ENCODE measurements around the gene MYH1.

GRCh38 chr17:10549096-10549842, 30.9 kb upstream of the MYH1 start, which contains the start of gene MYH2:
- TF ChIP-seq CTCF (IDR thresholded peaks at IDR 0.05) (no peak), POLR2A (IDR thresholded peaks at IDR 0.05) (no peak)
